T-helper 2 cell (primary cell): ENCODE data around the gene GNG12.

Experiments
- DNase-seq, 5 experiments: peaks; one replicate each; pipeline versions ENCODE4 v3.0.0 to v3.0.0-alpha.2; 2012 to 2022

The GNG12 gene

DNA sequence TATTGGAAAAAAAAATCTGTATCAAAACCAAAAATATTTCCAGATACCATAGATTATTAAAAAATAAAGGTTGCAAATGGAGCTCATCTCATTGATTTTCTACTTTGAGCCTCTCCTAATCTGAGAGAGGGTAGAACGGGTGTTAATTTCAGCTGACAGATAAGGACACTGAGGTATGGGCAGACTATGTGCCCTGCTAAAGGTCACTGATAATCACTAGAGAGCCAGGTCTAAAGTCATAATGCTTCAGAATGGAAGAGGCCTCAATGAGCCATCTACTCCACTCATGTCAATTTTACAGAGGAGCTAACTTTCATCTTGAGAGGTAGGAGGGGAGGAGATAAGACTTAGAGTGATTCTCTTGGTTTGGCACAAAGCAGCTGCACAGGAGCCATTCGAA, 21.0 kb downstream of the GNG12 start:
- no peak for DNase-seq

DNA sequence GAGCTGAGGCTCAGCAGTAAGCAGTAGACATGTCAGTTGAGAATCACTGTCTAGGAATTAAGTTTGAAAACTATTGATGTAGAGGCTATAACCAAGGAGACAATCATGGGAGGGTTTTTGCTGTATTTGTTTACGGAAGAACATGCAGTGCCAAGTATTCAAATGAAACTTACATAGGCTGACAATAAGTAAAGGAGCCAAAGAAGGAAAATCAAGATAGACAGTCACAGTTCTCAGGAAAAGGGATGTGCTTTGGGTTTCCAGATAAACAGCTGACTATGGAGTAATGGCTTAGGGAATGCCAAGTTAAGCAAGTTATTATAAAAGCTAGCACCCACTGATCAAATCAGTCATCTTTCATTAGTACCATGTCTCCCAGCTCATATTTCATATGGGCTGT, 21.5 kb downstream of the GNG12 start:
- DNase-seq, result no peak

DNA sequence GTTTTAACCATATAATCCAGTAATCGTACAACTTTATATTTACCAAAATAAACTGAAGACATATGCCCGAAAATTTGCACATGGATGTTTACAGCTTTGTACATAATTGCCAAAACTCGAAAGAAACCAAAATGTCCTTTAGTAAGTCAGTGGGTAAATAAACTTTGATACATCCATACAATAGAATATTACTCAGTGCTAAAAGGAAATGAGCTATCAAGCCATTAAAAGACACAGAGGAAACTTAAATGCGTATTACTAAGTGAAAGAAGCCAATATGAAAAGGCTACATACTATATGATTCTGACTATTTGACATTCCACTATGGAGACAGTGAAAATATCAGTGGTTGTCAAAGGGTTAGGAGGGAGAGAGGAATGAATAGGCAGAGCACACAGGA, 23.4 kb downstream of the GNG12 start:
- DNase-seq, result no peak

- no peak for DNase-seq
These were observed 26.0 kb downstream of the GNG12 start for GRCh38 chr1:67807282-67807681.

- DNase-seq, result no peak
These were observed 28.6 kb downstream of the GNG12 start for GRCh38 chr1:67804710-67805109.

- DNase-seq, result no peak
These were observed 29.6 kb downstream of the GNG12 start for GRCh38 chr1:67803380-67804279.

DNA sequence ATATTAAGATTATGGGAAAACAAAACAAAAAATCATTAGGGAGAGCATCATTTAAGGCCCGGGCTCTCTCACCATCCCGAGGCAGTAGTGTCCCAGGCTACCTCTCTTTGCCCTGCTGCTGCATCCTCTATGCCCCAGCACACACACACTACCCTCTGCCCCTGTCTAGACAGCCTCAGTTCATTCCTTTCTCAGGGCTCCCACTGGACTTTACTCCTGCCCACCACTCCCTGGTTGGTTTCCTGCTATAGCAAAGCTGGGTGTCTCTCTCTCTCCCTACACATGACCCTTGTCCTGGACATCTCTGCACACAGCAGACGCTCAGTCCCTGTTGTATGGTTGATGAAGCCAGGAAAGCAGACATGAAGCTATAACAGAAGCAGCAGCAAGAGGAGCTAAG, 30.7 kb downstream of the GNG12 start:
- DNase-seq, result no peak

DNA sequence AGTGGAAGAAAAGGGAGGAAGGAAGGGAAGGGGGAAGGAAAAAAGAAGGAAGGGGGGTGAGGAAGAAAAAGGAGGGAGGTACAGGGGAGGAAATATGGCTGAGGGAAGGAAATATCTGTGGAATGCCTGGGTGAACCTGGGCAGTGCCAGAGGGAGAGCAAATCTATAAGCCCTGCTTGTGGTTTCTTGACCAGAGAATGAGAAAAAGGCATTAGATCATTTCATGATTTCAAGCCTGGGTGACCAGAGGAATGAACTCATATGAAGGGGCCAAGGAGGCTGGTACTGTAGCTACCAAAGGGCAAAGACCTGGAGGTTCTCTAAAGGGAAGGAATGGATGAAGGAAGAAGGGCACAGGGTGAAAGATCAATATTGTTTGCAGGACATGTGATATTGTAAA, 31.4 kb downstream of the GNG12 start:
- DNase-seq, result no peak

- no peak for DNase-seq
These were observed 37.9 kb downstream of the GNG12 start for GRCh38 chr1:67795179-67795912.

DNA sequence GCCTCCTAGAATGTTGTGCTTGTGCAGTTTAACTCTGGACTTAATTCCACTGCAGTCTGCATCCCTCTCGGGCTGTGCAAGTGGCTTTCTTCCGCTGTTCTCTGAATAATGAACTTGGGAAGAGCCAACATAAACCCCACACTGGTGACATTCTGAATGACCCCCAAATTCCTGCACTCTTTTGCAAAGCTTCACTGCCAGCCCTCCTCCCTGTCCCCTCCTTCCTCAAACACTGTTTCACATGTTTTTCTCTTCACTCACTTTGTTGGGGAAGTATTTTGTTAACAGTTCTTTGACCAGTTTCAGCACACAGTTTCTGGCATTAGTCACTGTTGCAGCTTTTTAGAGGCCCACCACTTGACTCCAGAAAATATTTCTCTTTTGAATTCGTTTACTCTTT, 39.7 kb downstream of the GNG12 start:
- no peak for DNase-seq

GRCh38 chr1:67792741-67793458, 40.4 kb downstream of the GNG12 start:
- DNase-seq, result no peak

DNA sequence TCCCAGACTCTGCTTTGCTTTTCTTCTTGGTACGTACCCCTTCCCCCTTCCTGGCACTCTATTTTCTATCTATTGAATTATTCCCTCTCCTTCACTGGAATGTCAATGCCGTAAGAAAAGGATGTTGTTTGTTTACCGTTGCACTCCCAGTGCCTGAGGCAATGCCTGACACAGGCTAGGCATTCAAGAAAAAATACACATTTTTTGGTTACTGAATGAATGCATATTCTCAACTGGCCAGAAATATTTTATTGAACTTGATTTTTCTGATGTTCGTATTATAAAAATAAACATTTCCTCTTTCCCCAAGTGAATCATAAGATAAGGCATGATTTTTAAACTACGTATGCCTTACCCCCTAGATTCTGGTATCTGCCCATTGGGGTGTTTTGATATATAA, 41.2 kb downstream of the GNG12 start:
- DNase-seq, result no peak

GRCh38 chr1:67791686-67792085, 41.6 kb downstream of the GNG12 start:
- DNase-seq, result no peak

- DNase-seq, result no peak
These were observed 42.0 kb downstream of the GNG12 start for GRCh38 chr1:67791261-67791660.

DNA sequence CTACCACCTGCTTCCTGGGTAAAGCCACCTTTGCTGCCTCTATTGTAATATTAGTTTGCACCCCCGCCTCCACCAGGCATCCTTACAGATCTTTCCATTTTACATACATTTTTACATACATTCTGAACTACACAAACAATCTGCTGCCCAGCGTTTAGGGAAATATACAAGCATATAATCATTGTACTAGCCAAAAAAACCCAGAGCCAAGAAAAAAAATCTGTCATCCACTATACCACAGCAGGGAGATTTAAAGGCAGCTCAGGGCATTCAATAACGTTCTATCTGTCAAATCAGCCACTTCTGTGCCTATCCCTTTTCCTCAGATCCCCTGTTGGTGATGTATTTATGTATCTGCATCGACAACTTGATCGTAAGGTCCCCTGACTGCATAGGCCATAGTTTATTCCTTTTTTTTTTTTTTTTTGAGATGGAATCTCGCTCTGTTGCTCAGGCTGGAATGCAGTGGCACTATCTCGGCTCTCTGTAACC, 43.0 kb downstream of the GNG12 start:
- DNase-seq, result no peak

- no peak for DNase-seq
These were observed 43.7 kb downstream of the GNG12 start for GRCh38 chr1:67789551-67789950.

GRCh38 chr1:67788904-67789303, 44.4 kb downstream of the GNG12 start:
- DNase-seq, result no peak

- DNase-seq, result no peak
These were observed 45.0 kb downstream of the GNG12 start for GRCh38 chr1:67788238-67788790.

DNA sequence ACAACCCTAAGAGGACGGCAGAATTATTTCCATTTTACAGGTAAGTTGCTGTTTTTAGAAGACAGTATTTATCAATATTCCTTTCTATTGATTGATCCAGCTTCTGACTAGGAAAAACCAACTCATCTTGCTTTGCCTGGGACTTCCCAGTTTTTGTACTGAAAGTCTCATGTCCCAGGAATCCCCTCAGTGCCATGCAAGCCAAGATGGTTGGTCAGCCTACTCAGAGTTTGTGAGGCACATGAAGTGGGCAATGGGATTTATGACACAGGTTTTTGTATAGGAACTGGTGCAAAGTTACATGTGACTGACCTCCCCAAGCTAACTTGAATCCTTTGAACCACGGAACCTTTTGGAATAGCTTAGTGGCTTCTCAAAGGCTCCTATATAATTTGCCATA, 45.5 kb downstream of the GNG12 start:
- no peak for DNase-seq

GRCh38 chr1:67785847-67786753, 47.2 kb downstream of the GNG12 start:
- no peak for DNase-seq

GRCh38 chr1:67784545-67785186, 48.6 kb downstream of the GNG12 start:
- DNase-seq, result no peak
